Measurements from ENCODE around the gene TYW1.
"Not testable (repeated sequence)": the region's sequence is repeated elsewhere in the genome, so short reads cannot be mapped to it uniquely, and the experiment has no call there.

- not testable (repeated sequence) for TF ChIP-seq CTCF, POLR2A, POLR2AphosphoS5 (IDR thresholded peaks at IDR 0.05)
Measured at GRCh38 chr7:67106255-67106654, 109.6 kb downstream of the TYW1 start.

Data from prostate gland (tissue), 2 donors.